HG03064 (cell line): ENCODE data around the gene MYO16.
A peak's percentile ranks its signal among the peaks of the same experiment; 100 is the strongest.
"Not testable (repeated sequence)": the region's sequence is repeated elsewhere in the genome, so short reads cannot be mapped to it uniquely, and the experiment has no call there.

Source experiments
- ATAC-seq: cut with Tn5 transposase; IDR thresholded peaks from one replicate; pipeline ENCODE4 v1.9.1; 2021; ENCODE audit warnings: low read depth; ENCODE audit not compliant: unreplicated experiment

MYO16 gene

DNA sequence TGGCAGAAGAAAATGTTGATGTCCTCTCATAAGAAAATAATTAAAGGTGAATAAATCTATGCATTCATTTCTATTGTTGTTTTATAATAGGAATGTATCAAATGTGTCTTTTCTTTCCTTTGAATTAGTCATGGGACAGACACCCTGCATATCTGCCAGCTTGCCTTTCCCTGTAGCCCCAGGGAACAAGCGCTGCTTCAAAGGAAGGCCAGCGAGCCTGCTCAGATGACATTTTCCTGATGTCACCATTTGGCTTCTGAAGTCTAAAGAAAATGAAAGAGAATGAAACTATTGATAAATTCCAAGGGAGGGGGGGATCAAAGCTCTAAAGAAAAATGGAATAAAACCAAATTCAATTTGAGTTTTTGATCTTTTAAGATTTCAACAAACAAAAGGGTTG, 582.2 kb downstream of the MYO16 start:
- ATAC-seq = no peak

GRCh38 chr13:109212650-109213049, 583.2 kb downstream of the MYO16 start:
- peak; percentile 65 for ATAC-seq

DNA sequence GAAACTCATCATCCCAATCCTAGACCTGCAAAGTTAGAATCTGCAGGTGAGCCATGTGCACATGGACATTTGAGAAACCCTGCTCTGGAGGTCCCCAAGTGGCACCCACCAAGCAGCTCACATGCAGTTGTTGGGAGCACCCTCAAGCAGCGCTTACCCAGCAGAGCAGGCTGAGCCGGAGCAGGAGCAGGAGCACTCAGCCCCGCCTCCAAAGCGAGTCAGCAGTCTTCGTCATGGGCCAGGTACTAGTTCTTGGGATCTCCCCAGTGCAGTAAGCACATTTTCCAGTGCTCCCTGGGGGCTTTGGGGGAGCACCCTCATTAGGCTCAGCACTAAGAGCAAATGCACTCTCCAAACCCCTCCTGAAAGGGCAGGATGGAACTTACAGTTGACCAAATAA, 584.3 kb downstream of the MYO16 start:
- ATAC-seq = no peak

GRCh38 chr13:109214393-109214792, 585.0 kb downstream of the MYO16 start:
- ATAC-seq = no peak

DNA sequence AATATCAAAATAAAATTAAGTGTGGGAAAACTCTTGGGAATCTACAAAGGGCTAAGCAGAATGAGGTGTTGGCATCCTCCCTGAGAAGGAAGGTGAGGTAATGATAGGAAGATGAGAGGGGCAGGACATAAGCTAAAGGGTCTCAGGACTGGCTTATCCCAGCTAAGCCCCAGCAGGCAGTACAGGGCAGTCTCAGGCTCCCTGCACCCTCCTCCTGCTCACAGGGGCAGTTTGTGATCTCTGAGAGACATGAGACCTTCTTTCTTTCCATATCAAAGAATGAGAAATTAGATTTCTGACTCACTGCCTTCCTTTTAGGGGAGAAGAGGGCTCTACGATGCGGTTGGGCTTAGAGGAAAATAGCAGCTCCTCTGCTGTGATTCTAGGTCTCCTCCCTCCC, 586.0 kb downstream of the MYO16 start:
- no peak for ATAC-seq

GRCh38 chr13:109217510-109217909, 588.1 kb downstream of the MYO16 start:
- not testable (repeated sequence) for ATAC-seq

- no peak for ATAC-seq
These were observed 591.2 kb downstream of the MYO16 start for GRCh38 chr13:109220631-109221030.

DNA sequence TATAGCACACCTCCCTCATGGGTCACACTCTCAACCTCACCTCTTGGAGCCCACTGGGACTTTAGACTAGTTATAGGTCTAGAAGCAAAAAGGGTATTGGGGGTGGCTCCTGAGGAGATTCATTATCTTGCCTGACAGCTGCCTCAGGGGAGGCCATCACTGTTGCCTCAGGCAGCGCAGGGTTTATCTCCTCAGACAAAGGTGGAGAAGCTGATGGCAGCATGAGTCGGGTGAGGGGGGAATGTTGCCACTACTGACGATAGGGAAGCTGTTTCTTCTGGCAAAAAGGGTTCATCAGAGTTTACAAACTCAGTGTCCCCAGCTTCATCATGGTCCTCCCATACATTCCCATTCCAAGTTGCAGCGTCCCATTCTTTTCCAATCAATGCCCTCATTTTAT, 594.6 kb downstream of the MYO16 start:
- ATAC-seq = no peak

GRCh38 chr13:109226631-109227030, 597.2 kb downstream of the MYO16 start:
- ATAC-seq = no peak

DNA sequence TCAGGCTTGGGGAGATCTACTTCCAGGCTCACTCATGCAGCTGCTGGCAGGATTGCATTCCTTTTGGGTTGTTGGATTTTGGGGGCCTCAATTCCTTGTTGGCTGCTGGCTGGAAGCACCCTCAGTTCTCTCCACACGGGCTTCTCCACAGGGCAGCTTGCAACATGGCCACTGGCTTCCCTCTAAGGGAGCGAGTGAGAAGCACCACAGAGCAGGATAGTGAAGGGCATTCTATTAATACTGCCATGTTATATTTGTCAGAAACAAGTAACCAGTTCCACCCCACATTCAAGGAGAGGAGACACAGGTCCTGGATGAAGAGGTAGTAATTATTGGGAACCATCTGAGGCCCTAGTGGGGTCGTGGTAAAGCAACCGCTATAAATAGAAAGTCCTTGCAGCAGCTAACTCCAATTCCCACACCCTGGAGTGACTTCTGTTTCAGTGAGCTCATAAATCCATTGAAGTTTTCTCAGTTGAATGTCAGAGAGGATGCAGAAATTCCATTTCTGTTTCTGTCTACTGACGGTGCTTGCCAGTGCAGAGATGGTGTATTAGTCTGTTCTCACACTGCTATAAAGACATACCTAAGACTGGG, 598.0 kb downstream of the MYO16 start:
- ATAC-seq = no peak

DNA sequence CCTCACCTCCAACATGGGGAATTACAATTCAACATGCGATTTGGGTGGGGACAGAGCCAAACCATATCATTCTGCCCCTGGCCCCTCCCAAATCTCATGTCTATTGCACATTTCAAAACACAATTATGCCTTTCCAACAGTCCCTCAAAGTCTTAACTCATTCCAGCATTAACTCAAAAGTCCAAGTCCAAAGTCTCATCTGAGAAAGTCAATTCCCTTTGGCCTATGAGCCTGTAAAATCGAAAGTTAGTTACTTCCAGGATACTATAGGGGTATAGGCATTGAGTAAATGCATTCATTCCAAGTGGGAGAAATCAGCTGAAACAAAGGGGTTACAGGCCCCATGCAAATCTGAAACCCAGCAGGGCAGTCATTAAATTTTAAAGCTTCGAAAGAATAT, 598.8 kb downstream of the MYO16 start:
- ATAC-seq = no peak

GRCh38 chr13:109231888-109232287, 602.5 kb downstream of the MYO16 start:
- ATAC-seq = no peak

GRCh38 chr13:109233293-109233692, 603.9 kb downstream of the MYO16 start:
- peak; percentile 78 for ATAC-seq

DNA sequence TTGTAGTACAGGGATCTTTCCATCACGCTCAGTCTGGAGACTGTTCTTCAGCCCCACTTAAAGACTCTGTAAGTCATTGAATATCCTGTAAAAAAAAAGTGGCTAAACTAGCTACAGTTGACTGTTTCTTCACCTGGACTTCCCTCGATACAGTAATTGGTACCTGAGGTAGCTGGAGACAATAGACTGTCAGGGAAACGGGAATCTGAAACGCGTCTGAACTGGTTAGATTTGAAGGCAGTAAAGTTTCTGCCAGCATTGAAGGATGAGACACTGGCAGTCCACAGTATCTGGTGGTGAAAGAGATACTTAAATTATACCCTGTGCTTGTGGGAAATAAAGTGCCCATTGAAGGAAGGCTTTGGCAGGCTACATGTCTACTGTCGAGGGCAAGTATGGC, 606.5 kb downstream of the MYO16 start:
- ATAC-seq = no peak

DNA sequence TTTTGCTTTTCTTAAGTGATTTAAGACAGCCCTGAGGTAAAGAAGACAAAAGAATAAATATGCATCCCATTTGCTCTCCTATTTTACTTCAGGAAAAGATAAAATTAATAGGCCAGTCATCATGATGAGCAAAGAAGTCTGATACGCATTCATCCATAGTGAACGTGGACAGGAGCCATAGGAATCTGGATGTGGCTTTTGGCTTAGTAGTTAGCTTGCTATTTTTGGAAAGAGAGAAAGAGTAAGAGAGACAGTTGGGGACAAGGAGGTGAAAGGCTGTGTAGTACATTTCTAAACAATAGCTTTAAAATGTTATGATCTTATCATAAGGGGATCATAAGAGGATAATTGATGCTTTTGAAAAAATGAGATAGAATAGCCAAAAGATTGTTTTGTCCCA, 611.7 kb downstream of the MYO16 start:
- ATAC-seq = no peak

- ATAC-seq = no peak
These were observed 614.0 kb downstream of the MYO16 start for GRCh38 chr13:109243311-109243951.

DNA sequence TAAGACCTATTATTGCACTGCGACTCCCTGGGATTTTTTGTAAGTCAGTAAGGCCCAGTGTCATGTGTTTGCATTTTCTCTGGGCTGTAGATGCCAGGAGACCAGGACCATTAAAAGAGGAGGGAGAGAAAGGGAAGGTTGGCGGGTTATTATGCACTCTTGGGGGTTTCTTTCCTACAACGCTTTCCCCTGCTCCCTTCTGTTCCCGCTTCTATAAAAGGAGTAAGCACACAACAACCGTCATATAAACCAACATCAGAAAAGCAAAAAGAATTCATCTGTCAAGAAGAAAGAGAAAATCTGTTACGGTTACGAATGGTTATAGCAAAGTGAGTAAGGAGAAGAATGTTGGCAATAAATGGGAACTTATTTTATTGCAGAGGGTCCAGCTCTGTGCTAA, 615.2 kb downstream of the MYO16 start:
- ATAC-seq = no peak

GRCh38 chr13:109246001-109246400, 616.6 kb downstream of the MYO16 start:
- no peak for ATAC-seq

GRCh38 chr13:109249780-109250528, 620.5 kb downstream of the MYO16 start:
- ATAC-seq = no peak

DNA sequence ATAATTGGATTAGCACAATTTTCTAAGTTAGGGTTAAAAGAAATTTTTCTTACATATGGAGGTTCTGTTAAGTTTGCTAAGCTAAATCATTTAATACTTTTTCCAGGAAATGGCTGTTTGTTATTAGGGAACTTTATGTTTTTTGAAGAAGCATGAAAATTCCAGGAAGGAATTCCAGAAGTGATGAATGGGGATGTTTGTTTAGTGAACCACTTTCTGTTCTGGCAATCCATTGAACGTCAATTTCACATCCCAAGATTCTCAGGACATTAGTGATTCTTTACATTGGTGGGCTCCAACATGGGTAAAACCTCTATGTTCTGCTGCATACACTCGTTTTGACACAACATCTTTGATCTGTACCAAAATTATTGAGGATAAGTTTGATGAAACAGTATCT, 622.5 kb downstream of the MYO16 start:
- ATAC-seq = no peak

DNA sequence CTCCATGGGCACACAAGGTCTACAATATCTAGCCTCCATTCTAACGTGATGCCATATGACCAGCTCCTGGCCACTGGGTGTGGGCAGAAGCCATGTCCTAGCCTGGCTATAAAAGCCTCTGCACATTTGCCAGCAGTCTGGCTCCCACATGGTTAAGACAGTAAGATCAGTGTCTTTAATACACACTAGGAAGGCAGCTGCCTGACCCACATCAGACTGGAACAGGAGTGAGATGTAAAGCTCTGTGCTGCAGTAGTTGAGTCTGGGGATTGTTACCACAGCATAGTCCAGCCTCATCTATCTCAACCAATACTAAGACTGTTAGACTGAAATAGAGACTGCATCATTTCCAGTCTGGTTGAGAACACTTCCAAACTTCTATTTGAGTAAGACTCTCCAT, 623.9 kb downstream of the MYO16 start:
- ATAC-seq = no peak

DNA sequence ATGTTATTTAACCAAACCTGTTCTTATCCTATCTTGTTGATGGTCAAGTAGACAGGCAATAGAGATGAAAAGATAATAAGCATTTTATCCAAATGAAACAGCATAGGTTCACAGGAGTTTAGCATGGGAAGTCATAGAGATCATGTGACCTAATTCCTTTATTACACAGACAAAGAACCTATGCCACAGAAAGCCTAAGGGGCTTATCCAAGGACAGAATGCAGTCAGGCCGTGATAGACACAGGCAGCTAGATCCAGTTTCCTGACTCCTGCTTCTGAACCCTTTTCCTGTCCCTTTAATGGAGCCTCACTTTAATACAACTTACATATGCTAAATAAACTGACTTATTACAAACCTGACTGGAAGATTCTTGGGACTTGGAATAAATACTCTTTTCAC, 624.9 kb downstream of the MYO16 start:
- ATAC-seq = no peak
